ENCODE measurements around the gene BEST4. TPM values are rescaled to one million over a fixed set of nuclear protein-coding genes. Genes with fewer than 3 reads are reported as not detected.

Gene BEST4
- total RNA-seq, 6 experiments from 2014 or later: 0.09 to 0.23 (median 0.12) TPM

GRCh38 chr1:44784094-44785028 is 3.6 kb downstream of the BEST4 start:
- TF ChIP-seq CTCF (IDR thresholded peaks at IDR 0.05): peak; percentile 32
- no peak for DNase-seq
- H3K9me3 Mint-ChIP-seq: no peaks in the 10 kb centered on the region
- no peaks in the 10 kb centered on the region; the same call in none of the 2 replicates for H3K27me3 Mint-ChIP-seq (ENCODE audit: insufficient read depth)
- H3K4me1 Mint-ChIP-seq (ENCODE audit: low read depth): peaks cover 27% of the 10 kb centered on the region
- peaks cover 26% of the 10 kb centered on the region for H3K36me3 Mint-ChIP-seq (ENCODE audit: low read depth)
- H3K27ac Mint-ChIP-seq: no peak overlapping the region
- peak overlapping the region; percentile 43; the same call in 1 of the 2 replicates for H3K4me3 Mint-ChIP-seq

GRCh38 chr1:44783697-44784093 is 4.3 kb downstream of the BEST4 start:
- H3K4me1 Mint-ChIP-seq (ENCODE audit: low read depth): peaks cover 32% of the 10 kb centered on the region
- no peaks in the 10 kb centered on the region for H3K9me3 Mint-ChIP-seq
- peaks cover 32% of the 10 kb centered on the region for H3K36me3 Mint-ChIP-seq (ENCODE audit: low read depth)
- DNase-seq: no peak
- peak overlapping the region; percentile 43; the same call in 1 of the 2 replicates for H3K4me3 Mint-ChIP-seq
- no peak for TF ChIP-seq CTCF (IDR thresholded peaks at IDR 0.05)
- no peak overlapping the region for H3K27ac Mint-ChIP-seq
- peaks cover under 1% of the 10 kb centered on the region for H3K27me3 Mint-ChIP-seq (ENCODE audit: insufficient read depth)

GRCh38 chr1:44780583-44781121 is 7.3 kb downstream of the BEST4 start:
- H3K4me3 Mint-ChIP-seq: peak overlapping the region; percentile 51; the same call in 1 of the 2 replicates
- H3K27me3 Mint-ChIP-seq (ENCODE audit: insufficient read depth): peaks cover 5% of the 10 kb centered on the region
- peaks cover 46% of the 10 kb centered on the region for H3K4me1 Mint-ChIP-seq (ENCODE audit: low read depth)
- peak overlapping the region; percentile 40; the same call in 1 of the 2 replicates for H3K27ac Mint-ChIP-seq
- no peaks in the 10 kb centered on the region for H3K9me3 Mint-ChIP-seq
- no peak for TF ChIP-seq CTCF (IDR thresholded peaks at IDR 0.05)
- peaks cover 60% of the 10 kb centered on the region for H3K36me3 Mint-ChIP-seq (ENCODE audit: low read depth)
- no peak for DNase-seq

- Mint-ChIP-seq H3K9me3 (no peaks in the 10 kb centered on the region), H3K27me3 (ENCODE audit: insufficient read depth) (peaks cover 8% of the 10 kb centered on the region), H3K4me3 (peak overlapping the region; percentile 93), H3K36me3 (ENCODE audit: low read depth) (peaks cover 66% of the 10 kb centered on the region), H3K4me1 (ENCODE audit: low read depth) (peaks cover 46% of the 10 kb centered on the region), H3K27ac (peak overlapping the region; percentile 73)
- no peak for TF ChIP-seq CTCF (IDR thresholded peaks at IDR 0.05)
- no peak for DNase-seq
These were observed 9.0 kb downstream of the BEST4 start for GRCh38 chr1:44778705-44779576.

- peak overlapping the region; percentile 93 for H3K4me3 Mint-ChIP-seq
- peak overlapping the region; percentile 73 for H3K27ac Mint-ChIP-seq
- no peak for TF ChIP-seq CTCF (IDR thresholded peaks at IDR 0.05)
- peaks cover 62% of the 10 kb centered on the region for H3K36me3 Mint-ChIP-seq (ENCODE audit: low read depth)
- no peak for DNase-seq
- H3K4me1 Mint-ChIP-seq (ENCODE audit: low read depth): peaks cover 38% of the 10 kb centered on the region
- no peaks in the 10 kb centered on the region for H3K9me3 Mint-ChIP-seq
- H3K27me3 Mint-ChIP-seq (ENCODE audit: insufficient read depth): peaks cover 9% of the 10 kb centered on the region
These were observed 9.9 kb downstream of the BEST4 start for GRCh38 chr1:44777969-44778635.
